Ishikawa (cell line): ENCODE measurements around the gene ARHGAP20.

Source experiments
- CEBPB ChIP-seq: IDR thresholded peaks from 2 replicates; pipeline ENCODE4 v1.6.1; 2012
- CREB1 ChIP-seq: IDR thresholded peaks from 2 replicates; pipeline ENCODE4 v1.6.1; 2012; ENCODE audit warnings: low read depth
- EGR1 ChIP-seq: IDR thresholded peaks from 2 replicates; pipeline ENCODE4 v1.6.1; 2012
- EP300 ChIP-seq: IDR thresholded peaks from 2 replicates; pipeline ENCODE4 v1.6.1; 2012; ENCODE audit warnings: borderline replicate concordance
- FOXM1 ChIP-seq: IDR thresholded peaks from 2 replicates; pipeline ENCODE4 v1.6.1; 2012; ENCODE audit warnings: low read depth, borderline replicate concordance
- MAX ChIP-seq: IDR thresholded peaks from 2 replicates; pipeline ENCODE4 v1.6.1; 2012
- RAD21 ChIP-seq: IDR thresholded peaks from 2 replicates; pipeline ENCODE4 v1.6.1; 2012; ENCODE audit warnings: low read depth
- REST ChIP-seq: IDR thresholded peaks from 2 replicates; pipeline ENCODE4 v1.6.1; 2012; ENCODE audit warnings: low read depth, mild to moderate bottlenecking
- TAF1 ChIP-seq: IDR thresholded peaks from 2 replicates; pipeline ENCODE4 v1.6.1; 2012; ENCODE audit warnings: low read depth, mild to moderate bottlenecking
- TCF12 ChIP-seq: IDR thresholded peaks from 2 replicates; pipeline ENCODE4 v1.6.1; 2012; ENCODE audit warnings: low read depth
- TEAD4 ChIP-seq: IDR thresholded peaks from 2 replicates; pipeline ENCODE4 v1.6.1; 2012
- USF1 ChIP-seq: IDR thresholded peaks from 2 replicates; pipeline ENCODE4 v1.6.1; 2012
- YY1 ChIP-seq: IDR thresholded peaks from 2 replicates; pipeline ENCODE4 v1.6.1; 2012; ENCODE audit warnings: low read depth

GRCh38 chr11:110713449-110713776, 1.2 kb upstream of the ARHGAP20 start:
- TF ChIP-seq USF1: no peak
- TF ChIP-seq RAD21: no peak
- TF ChIP-seq CREB1: no peak
- no peak for TF ChIP-seq TCF12
- no peak for TF ChIP-seq TAF1
- no peak for TF ChIP-seq MAX
- no peak for TF ChIP-seq TEAD4
- no peak for TF ChIP-seq CEBPB
- no peak for TF ChIP-seq EGR1
- no peak for TF ChIP-seq REST
- no peak for TF ChIP-seq YY1
- TF ChIP-seq EP300: no peak
- no peak for TF ChIP-seq FOXM1
